H1 (cell line): ENCODE measurements around the gene AGR2. TPM values are rescaled to one million over a fixed set of nuclear protein-coding genes. Genes with fewer than 3 reads are reported as not detected.

Experiments
- CTCF ChIA-PET: fragments of 300-600 bp; sonication (Branson Sonifier 250); formaldehyde crosslinking; loops from one replicate; lab custom pipeline; 2021; ENCODE audit not compliant: partially characterized antibody; lab: Charles Lee
- POLR2A ChIA-PET: fragments of 300-600 bp; sonication (Branson Sonifier 250); formaldehyde crosslinking; loops from one replicate; lab custom pipeline; 2021; ENCODE audit warnings: inconsistent platforms; ENCODE audit not compliant: partially characterized antibody; lab: Charles Lee
- DNase-seq, 2 experiments: peaks; one replicate each; pipeline versions ENCODE4 v3.0.0 to v3.0.0-alpha.2; 2010 to 2022; ENCODE audit warnings: low spot score in 2 of 2, low read depth in 1 of 2, mixed read lengths in 1 of 2
- FAIRE-seq: peaks from 2 replicates; lab custom pipeline; 2011; peaks lifted over from hg19 to GRCh38; lab: Jason Lieb, UNC
- H2AFZ ChIP-seq: 2 replicates; pipeline ENCODE4 v1.8.1; 2012; ENCODE audit warnings: low read length, inconsistent platforms
- H2AK5ac ChIP-seq: 2 replicates; pipeline ENCODE4 v1.6.1; 2013; ENCODE audit warnings: low read depth, low read length
- H2BK120ac ChIP-seq: replicated peaks from 2 replicates; pipeline ENCODE3; 2013; ENCODE audit warnings: low read depth, low read length, inconsistent platforms
- H2BK12ac ChIP-seq: 2 replicates; pipeline ENCODE4 v1.6.1; 2013; ENCODE audit warnings: low read depth, low read length
- H2BK15ac ChIP-seq: 2 replicates; pipeline ENCODE4 v1.6.1; 2013; ENCODE audit warnings: low read length
- H2BK20ac ChIP-seq: 2 replicates; pipeline ENCODE4 v1.6.1; 2013; ENCODE audit warnings: low read length
- H2BK5ac ChIP-seq: 2 replicates; pipeline ENCODE4 v1.6.1; 2013; ENCODE audit warnings: low read depth, low read length
- H3K14ac ChIP-seq: 2 replicates; pipeline ENCODE4 v1.6.1; 2013; ENCODE audit warnings: inconsistent platforms; ENCODE audit not compliant: insufficient read length
- H3K18ac ChIP-seq: 2 replicates; pipeline ENCODE4 v1.6.1; 2013; ENCODE audit warnings: low read length; ENCODE audit errors: extremely low read depth
- H3K23ac ChIP-seq: 2 replicates; pipeline ENCODE4 v1.6.1; 2013; ENCODE audit warnings: inconsistent platforms; ENCODE audit not compliant: insufficient read length
- H3K23me2 ChIP-seq: 2 replicates; pipeline ENCODE4 v1.6.1; 2013; ENCODE audit warnings: low read depth, low read length
- H3K27ac ChIP-seq: 2 replicates; pipeline ENCODE4 v1.6.1; 2011; ENCODE audit warnings: low read depth, low read length, inconsistent platforms
- H3K27me3 ChIP-seq, 4 experiments: replicated peaks in 1 of 4; 1 replicate in 1 of 4; 2 replicates in 3 of 4; pipeline versions ENCODE4 v1.6.1 to v1.8.1; 2011 to 2013; ENCODE audit warnings: low read length in 3 of 4, mild to moderate bottlenecking in 3 of 4, inconsistent platforms in 2 of 4, mixed read lengths in 2 of 4, moderate library complexity in 1 of 4; ENCODE audit not compliant: control insufficient read depth in 3 of 4, insufficient read depth in 3 of 4; ENCODE audit errors: extremely low read depth in 1 of 4
- H3K36me3 ChIP-seq, 4 experiments: 2 replicates each; pipeline versions ENCODE4 v1.6.1 to v1.8.1; 2011 to 2013; ENCODE audit warnings: mild to moderate bottlenecking in 4 of 4, low read length in 3 of 4, moderate library complexity in 2 of 4, control low read depth in 1 of 4, inconsistent platforms in 1 of 4; ENCODE audit not compliant: insufficient read depth in 4 of 4, control insufficient read depth in 2 of 4
- H3K4ac ChIP-seq: replicated peaks from 2 replicates; pipeline ENCODE3; 2013; ENCODE audit warnings: low read length, low read depth, mixed read lengths, inconsistent platforms; ENCODE audit not compliant: insufficient read length
- H3K4me1 ChIP-seq, 4 experiments: replicated peaks in 1 of 4; 1 replicate in 1 of 4; 2 replicates in 3 of 4; pipeline versions ENCODE4 v1.6.1 to v1.8.1; 2011 to 2013; ENCODE audit warnings: low read length in 3 of 4, inconsistent platforms in 2 of 4, mixed read lengths in 1 of 4; ENCODE audit not compliant: insufficient read depth in 4 of 4, control insufficient read depth in 3 of 4
- H3K4me2 ChIP-seq, 2 experiments: 2 replicates each; pipeline versions ENCODE4 v1.6.1 to v1.8.1; 2011 to 2013; ENCODE audit warnings: low read depth in 2 of 2, low read length in 2 of 2, control low read depth in 1 of 2, inconsistent platforms in 1 of 2, mild to moderate bottlenecking in 1 of 2; ENCODE audit not compliant: insufficient read depth in 1 of 2
- H3K4me3 ChIP-seq, 4 experiments: fragments of 200-600, 300-600 bp in 1 of 4; sonication (generic), shearing (Covaris generic), sonication (Bioruptor Twin) in 1 of 4; 2 replicates each; pipeline versions ENCODE4 v1.5.1 to v1.8.1; 2011 to 2016; ENCODE audit warnings: low read length in 4 of 4, low read depth in 3 of 4, control low read depth in 2 of 4, inconsistent platforms in 2 of 4, mild to moderate bottlenecking in 2 of 4, mixed read lengths in 1 of 4, moderate library complexity in 1 of 4; ENCODE audit not compliant: insufficient read depth in 2 of 4; ENCODE audit errors: extremely low read depth in 1 of 4
- H3K56ac ChIP-seq: replicated peaks from 2 replicates; pipeline ENCODE3; 2013; ENCODE audit warnings: low read depth, mild to moderate bottlenecking, mixed read lengths, low read length, inconsistent platforms; ENCODE audit not compliant: insufficient read length
- H3K79me1 ChIP-seq: 2 replicates; pipeline ENCODE4 v1.6.1; 2013; ENCODE audit warnings: low read depth, low read length, control low read depth
- H3K79me2 ChIP-seq, 2 experiments: 2 replicates each; pipeline versions ENCODE4 v1.6.1 to v1.8.1; 2012 to 2013; ENCODE audit warnings: low read length in 2 of 2, mild to moderate bottlenecking in 2 of 2, inconsistent platforms in 1 of 2; ENCODE audit not compliant: insufficient read depth in 2 of 2, control insufficient read depth in 1 of 2
- H3K9ac ChIP-seq, 4 experiments: replicated peaks in 1 of 4; 1 replicate in 1 of 4; 2 replicates in 3 of 4; pipeline versions ENCODE4 v1.6.1 to v1.8.1; 2011 to 2013; ENCODE audit warnings: low read depth in 3 of 4, low read length in 3 of 4, control low read depth in 2 of 4, mild to moderate bottlenecking in 2 of 4, moderate library complexity in 2 of 4, inconsistent platforms in 1 of 4; ENCODE audit errors: extremely low read depth in 1 of 4
- H3K9me3 ChIP-seq, 2 experiments: 2 replicates each; pipeline versions ENCODE4 v1.6.1 to v1.8.1; 2012 to 2013; ENCODE audit warnings: mild to moderate bottlenecking in 2 of 2, moderate library complexity in 2 of 2, control low read depth in 1 of 2, inconsistent platforms in 1 of 2, low read depth in 1 of 2, low read length in 1 of 2, mixed read lengths in 1 of 2; ENCODE audit not compliant: insufficient read depth in 2 of 2
- H4K20me1 ChIP-seq, 2 experiments: replicated peaks in 1 of 2; 2 replicates each; pipeline versions ENCODE3 to v1.8.1; 2011 to 2013; ENCODE audit warnings: inconsistent platforms in 2 of 2, low read length in 2 of 2, mild to moderate bottlenecking in 1 of 2; ENCODE audit not compliant: insufficient read depth in 2 of 2, control insufficient read depth in 1 of 2
- H4K5ac ChIP-seq: 2 replicates; pipeline ENCODE4 v1.6.1; 2013; ENCODE audit warnings: low read length, low read depth, mixed read lengths, inconsistent platforms; ENCODE audit not compliant: insufficient read length
- H4K8ac ChIP-seq: 2 replicates; pipeline ENCODE4 v1.8.0; 2013; ENCODE audit warnings: mild to moderate bottlenecking, moderate library complexity, low read length, inconsistent platforms; ENCODE audit not compliant: insufficient read depth; ENCODE audit errors: extremely low read depth
- H4K91ac ChIP-seq: replicated peaks from 2 replicates; pipeline ENCODE3; 2013; ENCODE audit warnings: low read length, mixed read lengths, inconsistent platforms; ENCODE audit not compliant: insufficient read length
- ATF2 ChIP-seq: IDR thresholded peaks from 2 replicates; pipeline ENCODE4 v1.6.1; 2012; ENCODE audit warnings: low read length, inconsistent platforms
- CHD2 ChIP-seq: IDR thresholded peaks from 2 replicates; pipeline ENCODE4 v1.6.1; 2012; ENCODE audit warnings: low read length, improper control_type of control experiment
- GTF2F1 ChIP-seq: IDR thresholded peaks from 2 replicates; pipeline ENCODE4 v1.6.1; 2012; ENCODE audit warnings: low read depth, low read length, improper control_type of control experiment, borderline replicate concordance
- JUND ChIP-seq: IDR thresholded peaks from 2 replicates; pipeline ENCODE4 v1.6.1; 2011; ENCODE audit warnings: mild to moderate bottlenecking, improper control_type of control experiment, low read length
- KDM5A ChIP-seq: fragments of 200-600 bp; IDR thresholded peaks from 2 replicates; pipeline ENCODE4 v1.7.1; 2012; ENCODE audit warnings: mild to moderate bottlenecking, low read length, inconsistent platforms, mixed read lengths
- RBBP5 ChIP-seq: IDR thresholded peaks from 2 replicates; pipeline ENCODE4 v1.7.1; 2012; ENCODE audit warnings: low read depth, mild to moderate bottlenecking, inconsistent platforms, low read length, moderate library complexity, borderline replicate concordance
- RXRA ChIP-seq: IDR thresholded peaks from 2 replicates; pipeline ENCODE4 v1.6.1; 2011; ENCODE audit warnings: low read depth, mild to moderate bottlenecking, low read length, moderate library complexity; ENCODE audit not compliant: insufficient read depth
- SIX5 ChIP-seq: IDR thresholded peaks from 2 replicates; pipeline ENCODE4 v1.6.1; 2011; ENCODE audit warnings: mild to moderate bottlenecking, low read depth, low read length
- TBP ChIP-seq: IDR thresholded peaks from 2 replicates; pipeline ENCODE4 v1.6.1; 2011; ENCODE audit warnings: low read depth, low read length, improper control_type of control experiment
- WGBS, 2 experiments: shearing (Covaris generic) in 1 of 2; methylation state at CpG; one replicate each; pipeline versions ENCODE4 v1.1.6 to v1.1.7; 2013 to 2015; ENCODE audit warnings: low lambda C conversion rate in 2 of 2, mixed read lengths in 2 of 2, inconsistent platforms in 1 of 2, low coverage in 1 of 2, missing lambda C conversion rate in 1 of 2; ENCODE audit not compliant: insufficient replicate concordance in 2 of 2, insufficient coverage in 1 of 2, insufficient read length in 1 of 2; ENCODE audit errors: extremely low coverage in 1 of 2, missing lambda C conversion rate in 1 of 2; 5-methylcytosine and 5-hydroxymethylcytosine counted together
- polyA plus RNA-seq, 7 experiments: library from polyadenylated mRNA; depleted of rRNA in 3 of 7; stranded (reverse) in 5 of 7; unstranded in 2 of 7; fragments of >200 nt in 5 of 7; fragments of 200-250 nt in 2 of 7; gene quantifications; 1 replicate in 5 of 7; 2 replicates in 1 of 7; 4 replicates in 1 of 7; pipeline versions ENCODE4 v1.2.1 to v1.2.3, GENCODE V29; 2011 to 2013; ENCODE audit warnings: missing spikeins in 2 of 7, mixed read lengths in 2 of 7
- total RNA-seq: library from RNA; stranded (reverse); fragmentation: NEBNext Ultra II Directional; extraction: Animal tissue kit (Norgen Biotek cat#: 25700); gene quantifications from 2 replicates; pipeline ENCODE4 v1.2.1, GENCODE V29; 2021

AGR2 gene
- total and polyA plus RNA-seq, 2 of the 8 experiments (the other 6 are each of a cell fraction or from before 2014, with no cell fraction given), result not detected

GRCh38 chr7:16791905-16792698 lies 12.7 kb downstream of the AGR2 start:
- H2AFZ ChIP-seq, result no peak overlapping the region
- POLR2A ChIA-PET, result no interaction called here
- H3K4me3 ChIP-seq, result no peak overlapping the region
- H3K4me1 ChIP-seq, result no peaks in the 10 kb centered on the region
- H3K27ac ChIP-seq, result no peak overlapping the region
- no peak overlapping the region for H3K4me2 ChIP-seq
- no peak overlapping the region for H3K18ac ChIP-seq
- no peak for FAIRE-seq
- H4K5ac ChIP-seq, result no peak overlapping the region
- no peak overlapping the region for H3K56ac ChIP-seq
- H4K91ac ChIP-seq, result no peak overlapping the region
- H3K23ac ChIP-seq, result no peak overlapping the region
- no peak overlapping the region for H2BK5ac ChIP-seq
- H3K14ac ChIP-seq, result no peak overlapping the region
- H3K79me2 ChIP-seq, result no peaks in the 10 kb centered on the region
- H3K9me3 ChIP-seq, result no peaks in the 10 kb centered on the region; a peak in 1 of 4 replicates
- no peak overlapping the region for H3K9ac ChIP-seq
- no peaks in the 10 kb centered on the region for H4K20me1 ChIP-seq
- WGBS, 2 experiments, result 90% methylated on average over 5 of the region's 5 CpGs; no CpG with 5 or more reads in 1 of the 2 experiments
- H3K4ac ChIP-seq, result no peak overlapping the region
- H3K23me2 ChIP-seq, result no peaks in the 10 kb centered on the region
- no peak for DNase-seq
- no peak overlapping the region for H2AK5ac ChIP-seq
- H2BK15ac ChIP-seq, result no peak overlapping the region
- H2BK20ac ChIP-seq, result no peak overlapping the region
- H4K8ac ChIP-seq, result no peak overlapping the region
- H3K36me3 ChIP-seq, result no peaks in the 10 kb centered on the region
- no peak overlapping the region for H2BK12ac ChIP-seq
- CTCF ChIA-PET, result interaction anchor here (0.5 kb wide), 1 partner anchor 189 kb away, joined by 3 read pairs; no protein-coding TSS in a partner anchor
- H3K27me3 ChIP-seq, result no peaks in the 10 kb centered on the region
- H2BK120ac ChIP-seq, result no peak overlapping the region
- H3K79me1 ChIP-seq, result no peaks in the 10 kb centered on the region
- no peak for TF ChIP-seq JUND
- TF ChIP-seq RBBP5, result no peak
- TF ChIP-seq KDM5A, result no peak
- TF ChIP-seq CHD2, result no peak
- no peak for TF ChIP-seq RXRA
- no peak for TF ChIP-seq SIX5
- no peak for TF ChIP-seq TBP
- TF ChIP-seq GTF2F1, result no peak
- TF ChIP-seq ATF2, result no peak
